ENCODE results near the gene ARL5A.

The ARL5A gene

GRCh38 chr2:151841047-151841424 is 12.8 kb upstream of the ARL5A start:
- no peak overlapping the region for H3K4me3 ChIP-seq (ENCODE audit: low read depth, low read length)
- no peak for DNase-seq (ENCODE audit: low read depth)
- TF ChIP-seq, protein P1, sequence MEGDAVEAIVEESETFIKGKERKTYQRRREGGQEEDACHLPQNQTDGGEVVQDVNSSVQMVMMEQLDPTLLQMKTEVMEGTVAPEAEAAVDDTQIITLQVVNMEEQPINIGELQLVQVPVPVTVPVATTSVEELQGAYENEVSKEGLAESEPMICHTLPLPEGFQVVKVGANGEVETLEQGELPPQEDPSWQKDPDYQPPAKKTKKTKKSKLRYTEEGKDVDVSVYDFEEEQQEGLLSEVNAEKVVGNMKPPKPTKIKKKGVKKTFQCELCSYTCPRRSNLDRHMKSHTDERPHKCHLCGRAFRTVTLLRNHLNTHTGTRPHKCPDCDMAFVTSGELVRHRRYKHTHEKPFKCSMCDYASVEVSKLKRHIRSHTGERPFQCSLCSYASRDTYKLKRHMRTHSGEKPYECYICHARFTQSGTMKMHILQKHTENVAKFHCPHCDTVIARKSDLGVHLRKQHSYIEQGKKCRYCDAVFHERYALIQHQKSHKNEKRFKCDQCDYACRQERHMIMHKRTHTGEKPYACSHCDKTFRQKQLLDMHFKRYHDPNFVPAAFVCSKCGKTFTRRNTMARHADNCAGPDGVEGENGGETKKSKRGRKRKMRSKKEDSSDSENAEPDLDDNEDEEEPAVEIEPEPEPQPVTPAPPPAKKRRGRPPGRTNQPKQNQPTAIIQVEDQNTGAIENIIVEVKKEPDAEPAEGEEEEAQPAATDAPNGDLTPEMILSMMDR (conservative IDR thresholded peaks at IDR 0.05; ENCODE audit: low read depth, low read length) = no peak

- H3K4me3 ChIP-seq (ENCODE audit: low read depth, low read length) = no peak overlapping the region
- DNase-seq (ENCODE audit: low read depth) = no peak
- TF ChIP-seq, protein P1 (conservative IDR thresholded peaks at IDR 0.05; ENCODE audit: low read depth, low read length) = no peak
These were observed 12.2 kb upstream of the ARL5A start for GRCh38 chr2:151840216-151841046.

GRCh38 chr2:151837926-151838325 is 9.7 kb upstream of the ARL5A start:
- no peak overlapping the region for H3K4me3 ChIP-seq (ENCODE audit: low read depth, low read length)
- no peak for DNase-seq (ENCODE audit: low read depth)
- TF ChIP-seq, protein P1 (conservative IDR thresholded peaks at IDR 0.05; ENCODE audit: low read depth, low read length) = no peak

DNA sequence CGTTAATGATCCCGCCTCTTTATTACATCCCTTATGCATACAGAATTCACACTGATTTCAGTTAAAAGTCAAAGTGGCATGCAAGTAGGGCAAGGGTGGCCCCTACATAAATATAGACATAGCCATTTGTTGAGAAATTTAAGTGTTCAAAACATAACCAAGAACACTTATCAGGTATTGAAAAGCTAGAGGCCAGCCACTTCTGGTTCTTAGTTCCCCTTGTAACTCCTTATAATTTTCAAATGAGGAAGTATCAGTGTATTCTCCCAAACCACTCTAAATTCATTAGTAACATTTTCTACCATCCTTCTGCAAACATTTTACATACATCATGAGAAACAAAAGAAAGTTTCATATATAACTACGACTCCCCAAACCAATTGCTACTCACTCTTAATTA is 5.8 kb upstream of the ARL5A start:
- H3K4me3 ChIP-seq (ENCODE audit: low read depth, low read length) = no peak overlapping the region
- DNase-seq (ENCODE audit: low read depth) = no peak
- TF ChIP-seq, protein P1 (conservative IDR thresholded peaks at IDR 0.05; ENCODE audit: low read depth, low read length) = no peak

GRCh38 chr2:151830961-151831360 is 2.7 kb upstream of the ARL5A start:
- no peak for DNase-seq (ENCODE audit: low read depth)
- TF ChIP-seq, protein P1 (conservative IDR thresholded peaks at IDR 0.05; ENCODE audit: low read depth, low read length) = no peak
- no peak overlapping the region for H3K4me3 ChIP-seq (ENCODE audit: low read depth, low read length)

DNA sequence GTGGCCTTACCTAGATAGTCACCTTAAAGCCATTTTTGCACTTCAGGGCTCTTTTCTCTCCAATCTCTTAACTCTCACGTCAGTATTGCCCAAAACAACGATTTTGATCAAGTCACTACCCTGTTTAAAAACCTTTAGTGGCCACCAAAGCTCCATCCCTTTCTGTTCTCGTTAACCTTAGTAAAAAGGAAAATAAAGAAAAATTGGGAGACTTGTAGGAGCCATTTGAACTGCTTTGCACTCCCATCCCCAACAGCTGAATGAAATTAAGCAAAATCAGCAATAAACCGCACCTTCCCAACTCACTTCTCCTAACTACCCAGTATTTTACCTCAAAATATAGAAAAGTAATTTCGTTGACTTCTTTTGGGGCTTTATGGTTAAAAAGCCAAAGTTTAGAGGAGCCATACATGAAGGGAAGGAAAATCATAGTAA is 686 bp upstream of the ARL5A start:
- no peak for DNase-seq (ENCODE audit: low read depth)
- H3K4me3 ChIP-seq (ENCODE audit: low read depth, low read length) = peak overlapping the region; percentile 87
- TF ChIP-seq, protein P1 (conservative IDR thresholded peaks at IDR 0.05; ENCODE audit: low read depth, low read length) = no peak
